ENCODE measurements around the gene CADM3. TPM values are rescaled to one million over a fixed set of nuclear protein-coding genes. Genes with fewer than 3 reads are reported as not detected.

CADM3 gene
- total RNA-seq, 2 experiments from 2014 or later: not detected

DNA sequence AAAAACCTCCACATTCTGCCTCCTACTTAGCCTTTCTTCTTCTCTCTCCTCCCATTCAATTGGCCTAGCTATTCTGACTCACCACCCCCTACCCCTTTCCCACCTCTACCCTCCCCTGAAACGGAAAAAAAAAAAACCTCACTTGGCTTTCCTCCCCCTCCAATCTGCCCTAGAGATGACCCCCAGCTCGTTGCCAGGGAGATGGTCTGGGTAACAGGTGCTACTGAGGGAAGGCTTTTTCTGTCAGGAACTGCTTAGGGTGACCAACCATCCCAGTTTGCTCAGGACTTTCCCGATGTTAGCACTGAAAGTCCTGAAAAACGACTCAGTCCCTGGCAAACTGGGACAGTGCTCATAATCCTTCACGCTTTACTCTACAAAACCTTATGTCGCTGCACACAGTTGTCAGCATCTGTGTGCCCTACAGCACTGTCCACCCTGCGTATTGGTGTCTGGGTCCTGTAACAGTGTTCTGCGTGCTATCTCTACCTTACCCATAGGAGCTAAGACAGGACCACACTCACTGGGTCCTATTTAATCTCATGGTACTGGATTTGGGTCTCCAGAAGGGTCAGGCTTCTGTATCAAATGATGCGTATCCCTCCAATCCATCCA lies 7.7 kb upstream of the CADM3 start:
- peaks cover 4% of the 10 kb centered on the region for H3K4me1 Mint-ChIP-seq (ENCODE audit: low read depth)
- H3K4me3 Mint-ChIP-seq: no peak overlapping the region
- H3K36me3 Mint-ChIP-seq (ENCODE audit: low read depth): no peaks in the 10 kb centered on the region
- CTCF ChIA-PET: interaction anchor here (1.0 to 4.7 kb wide), 3 partner anchors 31 to 47 kb away, joined by 3 to 122 read pairs (median 34); no protein-coding TSS in a partner anchor
- H3K27me3 Mint-ChIP-seq: peaks cover 34% of the 10 kb centered on the region
- no peak overlapping the region for H3K27ac Mint-ChIP-seq
- ATAC-seq (no peak), DNase-seq (no peak)
- TF ChIP-seq, protein P1, sequence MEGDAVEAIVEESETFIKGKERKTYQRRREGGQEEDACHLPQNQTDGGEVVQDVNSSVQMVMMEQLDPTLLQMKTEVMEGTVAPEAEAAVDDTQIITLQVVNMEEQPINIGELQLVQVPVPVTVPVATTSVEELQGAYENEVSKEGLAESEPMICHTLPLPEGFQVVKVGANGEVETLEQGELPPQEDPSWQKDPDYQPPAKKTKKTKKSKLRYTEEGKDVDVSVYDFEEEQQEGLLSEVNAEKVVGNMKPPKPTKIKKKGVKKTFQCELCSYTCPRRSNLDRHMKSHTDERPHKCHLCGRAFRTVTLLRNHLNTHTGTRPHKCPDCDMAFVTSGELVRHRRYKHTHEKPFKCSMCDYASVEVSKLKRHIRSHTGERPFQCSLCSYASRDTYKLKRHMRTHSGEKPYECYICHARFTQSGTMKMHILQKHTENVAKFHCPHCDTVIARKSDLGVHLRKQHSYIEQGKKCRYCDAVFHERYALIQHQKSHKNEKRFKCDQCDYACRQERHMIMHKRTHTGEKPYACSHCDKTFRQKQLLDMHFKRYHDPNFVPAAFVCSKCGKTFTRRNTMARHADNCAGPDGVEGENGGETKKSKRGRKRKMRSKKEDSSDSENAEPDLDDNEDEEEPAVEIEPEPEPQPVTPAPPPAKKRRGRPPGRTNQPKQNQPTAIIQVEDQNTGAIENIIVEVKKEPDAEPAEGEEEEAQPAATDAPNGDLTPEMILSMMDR (IDR thresholded peaks at IDR 0.05): no peak
- intact Hi-C loops (cut with micrococcal nuclease): loop anchor here (5.0 kb wide), 2 partner anchors 34 to 49 kb away; no protein-coding TSS in a partner anchor
- POLR2A ChIA-PET: no interaction called here
- no peaks in the 10 kb centered on the region for H3K9me3 Mint-ChIP-seq

DNA sequence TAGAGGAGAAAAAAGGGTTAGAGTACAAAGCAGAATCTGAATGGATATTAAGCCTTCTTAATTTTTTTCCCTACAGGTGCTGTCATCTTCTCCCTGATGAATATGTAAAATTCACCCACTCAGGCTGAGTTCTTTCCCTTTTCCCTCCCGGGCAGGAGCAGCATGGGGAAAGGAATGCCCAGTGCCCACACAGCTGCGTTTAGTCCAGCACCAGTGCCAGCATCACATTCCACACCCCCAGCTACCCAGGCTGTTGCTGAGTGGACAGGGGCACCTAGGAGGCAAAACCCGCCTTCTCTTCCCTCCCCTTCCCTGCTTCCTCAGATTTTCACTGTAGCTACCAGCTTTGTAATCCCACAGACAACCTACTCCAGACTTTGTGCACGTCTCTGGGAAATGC lies 3.4 kb upstream of the CADM3 start:
- DNase-seq: no peak
- H3K27ac Mint-ChIP-seq: no peak overlapping the region
- TF ChIP-seq, protein P1 (IDR thresholded peaks at IDR 0.05): no peak
- CTCF ChIA-PET: no interaction called here
- POLR2A ChIA-PET: no interaction called here
- peaks cover 42% of the 10 kb centered on the region for H3K27me3 Mint-ChIP-seq
- peaks cover 3% of the 10 kb centered on the region for H3K4me1 Mint-ChIP-seq (ENCODE audit: low read depth)
- no peak for ATAC-seq
- intact Hi-C loops (cut with micrococcal nuclease): no loop called here
- no peaks in the 10 kb centered on the region for H3K9me3 Mint-ChIP-seq
- H3K4me3 Mint-ChIP-seq: no peak overlapping the region
- no peaks in the 10 kb centered on the region for H3K36me3 Mint-ChIP-seq (ENCODE audit: low read depth)

DNA sequence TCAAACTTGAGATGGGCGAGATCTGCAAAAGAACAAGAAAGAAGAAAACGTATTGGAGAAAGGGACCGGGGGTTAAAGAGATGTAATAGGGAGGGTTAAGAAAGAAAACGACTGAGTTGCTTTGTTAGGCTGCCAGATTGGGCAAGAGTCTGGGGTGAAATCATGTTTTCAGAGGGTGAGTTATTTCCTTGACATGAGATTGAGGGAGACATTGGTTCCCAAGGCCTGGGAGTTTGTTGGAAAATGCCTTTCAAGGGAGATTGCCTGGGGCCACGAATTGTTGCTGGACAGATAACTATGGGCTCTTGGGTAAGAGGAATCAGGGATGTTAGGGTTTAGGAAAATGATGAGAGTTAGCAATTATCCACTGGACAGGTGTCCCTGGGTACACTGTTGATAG lies 776 bp upstream of the CADM3 start:
- Mint-ChIP-seq H3K36me3 (ENCODE audit: low read depth) (no peaks in the 10 kb centered on the region), H3K4me3 (no peak overlapping the region), H3K4me1 (ENCODE audit: low read depth) (peaks cover 3% of the 10 kb centered on the region), H3K9me3 (no peaks in the 10 kb centered on the region), H3K27me3 (peaks cover 55% of the 10 kb centered on the region), H3K27ac (no peak overlapping the region)
- CTCF ChIA-PET: interaction anchor here (1.2 to 1.5 kb wide), 2 partner anchors 27 to 43 kb away, joined by 3 read pairs; no protein-coding TSS in a partner anchor
- TF ChIP-seq, protein P1 (IDR thresholded peaks at IDR 0.05): no peak
- intact Hi-C loops (cut with micrococcal nuclease): no loop called here
- ATAC-seq (no peak), DNase-seq (no peak)
- POLR2A ChIA-PET: no interaction called here

DNA sequence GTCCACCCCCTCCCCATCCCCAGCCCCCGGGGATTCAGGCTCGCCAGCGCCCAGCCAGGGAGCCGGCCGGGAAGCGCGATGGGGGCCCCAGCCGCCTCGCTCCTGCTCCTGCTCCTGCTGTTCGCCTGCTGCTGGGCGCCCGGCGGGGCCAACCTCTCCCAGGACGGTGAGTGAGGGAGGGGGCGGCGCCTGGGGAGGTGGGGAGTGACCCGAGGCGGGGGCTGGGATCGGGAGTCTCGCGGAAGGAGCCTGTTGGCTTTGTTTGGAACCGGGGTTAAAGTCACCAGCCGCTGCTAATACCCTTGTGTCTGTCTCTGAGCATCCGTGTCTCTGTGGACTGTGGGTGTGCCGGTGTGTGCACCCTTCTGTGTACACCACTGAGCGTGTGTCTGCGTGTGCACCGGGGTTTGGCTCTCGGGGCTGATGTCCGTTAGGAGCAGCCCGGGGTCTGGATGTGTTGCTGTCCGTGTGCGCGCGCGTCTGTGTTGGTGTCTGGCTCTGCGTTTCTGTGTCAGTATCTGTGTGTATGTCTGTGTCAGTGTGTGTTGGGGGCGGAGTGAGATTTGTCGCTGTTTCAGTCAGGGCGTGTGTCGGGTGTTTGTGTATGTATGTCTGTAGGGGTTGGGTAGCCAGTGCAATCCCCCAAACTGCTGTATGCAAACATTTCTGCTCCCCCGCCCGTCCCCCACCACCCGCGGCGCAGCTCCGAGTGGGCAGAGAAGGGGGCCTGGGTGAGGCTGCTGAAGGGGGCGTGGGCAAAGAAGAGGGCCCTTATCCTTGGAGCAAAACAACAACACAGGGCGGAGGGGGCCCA lies 480 bp downstream of the CADM3 start:
- Mint-ChIP-seq H3K4me1 (ENCODE audit: low read depth) (peaks cover 3% of the 10 kb centered on the region), H3K36me3 (ENCODE audit: low read depth) (no peaks in the 10 kb centered on the region), H3K27ac (no peak overlapping the region), H3K9me3 (no peaks in the 10 kb centered on the region), H3K4me3 (no peak overlapping the region), H3K27me3 (peaks cover 54% of the 10 kb centered on the region)
- no peak for ATAC-seq
- no peak for DNase-seq
- intact Hi-C loops (cut with micrococcal nuclease): no loop called here
- ChIA-PET POLR2A (no interaction called here), CTCF (no interaction called here)
- TF ChIP-seq, protein P1 (IDR thresholded peaks at IDR 0.05): no peak

All from activated CD8-positive, alpha-beta T cell treated with anti-CD3 and anti-CD28 coated beads for 36 hours (primary cell).